OCI-LY1 (cell line): ENCODE data around the gene CTNNA3.

ENCODE experiments used
- H2AFZ ChIP-seq: fragments of 200-600 bp; sonication (generic), shearing (Covaris generic); 2 replicates; pipeline ENCODE4 v1.6.0; 2014; ENCODE audit warnings: antibody characterized with exemption, mild to moderate bottlenecking, low read length
- H3F3A ChIP-seq: fragments of 200-600 bp; sonication (generic), shearing (Covaris generic); 2 replicates; pipeline ENCODE4 v1.6.0; 2014; ENCODE audit warnings: mild to moderate bottlenecking, antibody characterized with exemption, low read length, moderate library complexity; ENCODE audit not compliant: insufficient read depth
- H3K27ac ChIP-seq: fragments of 200-600 bp; sonication (generic); 2 replicates; pipeline ENCODE4 v1.5.1; 2014; ENCODE audit warnings: low read length, mixed run types, mild to moderate bottlenecking, low read depth; ENCODE audit not compliant: poor library complexity, severe bottlenecking
- H3K27me3 ChIP-seq: fragments of 200-600 bp; sonication (generic); 2 replicates; pipeline ENCODE4 v1.6.0; 2014; ENCODE audit warnings: antibody characterized with exemption, mild to moderate bottlenecking, low read length, moderate library complexity; ENCODE audit not compliant: insufficient read depth
- H3K36me3 ChIP-seq: fragments of 200-600 bp; sonication (generic); 2 replicates; pipeline ENCODE4 v1.6.1; 2014; ENCODE audit warnings: mild to moderate bottlenecking, antibody characterized with exemption, low read length, moderate library complexity, mixed read lengths; ENCODE audit not compliant: insufficient read depth
- H3K4me1 ChIP-seq: fragments of 200-600 bp; sonication (generic); 2 replicates; pipeline ENCODE4 v1.5.1; 2014; ENCODE audit warnings: mild to moderate bottlenecking, low read length, moderate library complexity; ENCODE audit not compliant: insufficient read depth, severe bottlenecking
- H3K4me2 ChIP-seq: fragments of 200-600 bp; sonication (generic), shearing (Covaris generic); 2 replicates; pipeline ENCODE4 v1.6.1; 2014; ENCODE audit warnings: low read length
- H3K4me3 ChIP-seq: fragments of 200-600 bp; sonication (generic); 2 replicates; pipeline ENCODE4 v1.5.1; 2014; ENCODE audit warnings: low read length, low read depth, mild to moderate bottlenecking, mixed read lengths; ENCODE audit not compliant: poor library complexity, severe bottlenecking
- H3K79me2 ChIP-seq: fragments of 200-600 bp; shearing (Covaris generic); 2 replicates; pipeline ENCODE4 v1.6.1; 2016; ENCODE audit warnings: mixed run types, low read length, mixed read lengths; ENCODE audit not compliant: insufficient read depth
- H3K9ac ChIP-seq: fragments of 200-600 bp; sonication (generic), shearing (Covaris generic); 2 replicates; pipeline ENCODE4 v1.6.1; 2014; ENCODE audit warnings: mild to moderate bottlenecking, low read length, mixed read lengths
- H3K9me2 ChIP-seq: fragments of 200-600 bp; sonication (generic), shearing (Covaris generic); 2 replicates; pipeline ENCODE4 v1.6.1; 2014; ENCODE audit warnings: low read depth, mild to moderate bottlenecking, low read length, mixed read lengths
- H3K9me3 ChIP-seq: fragments of 200-600 bp; shearing (Covaris generic); 2 replicates; pipeline ENCODE4 v1.6.1; 2014; ENCODE audit warnings: low read length, mixed read lengths
- H4K20me1 ChIP-seq: fragments of 200-600 bp; sonication (generic), shearing (Covaris generic); 2 replicates; pipeline ENCODE4 v1.6.0; 2016; ENCODE audit warnings: mild to moderate bottlenecking, low read length; ENCODE audit not compliant: insufficient read depth
- CTCF ChIP-seq: fragments of 200-600 bp; sonication (generic), shearing (Covaris generic); IDR thresholded peaks from 2 replicates; pipeline ENCODE4 v1.5.1; 2017; ENCODE audit warnings: mild to moderate bottlenecking, antibody characterized with exemption, low read length, moderate library complexity, mixed read lengths
- EZH2 ChIP-seq: fragments of 200-600 bp; sonication (generic), shearing (Covaris generic); IDR thresholded peaks from 2 replicates; pipeline ENCODE4 v1.8.0; 2017; ENCODE audit warnings: borderline replicate concordance, mixed run types, mild to moderate bottlenecking, antibody characterized with exemption, low read length, moderate library complexity, mixed read lengths

Gene CTNNA3

GRCh38 chr10:67668448-67668847 lies 27.5 kb downstream of the CTNNA3 start:
- no peak overlapping the region for H3K4me3 ChIP-seq
- no peaks in the 10 kb centered on the region for H3F3A ChIP-seq
- TF ChIP-seq EZH2 (no peak), CTCF (no peak)
- H3K9ac ChIP-seq = no peak overlapping the region
- no peaks in the 10 kb centered on the region for H3K9me2 ChIP-seq
- H3K36me3 ChIP-seq = no peaks in the 10 kb centered on the region
- H2AFZ ChIP-seq = no peak overlapping the region
- no peaks in the 10 kb centered on the region for H3K4me1 ChIP-seq
- no peaks in the 10 kb centered on the region for H3K9me3 ChIP-seq
- no peaks in the 10 kb centered on the region for H4K20me1 ChIP-seq
- H3K27me3 ChIP-seq = no peaks in the 10 kb centered on the region
- H3K27ac ChIP-seq = no peak overlapping the region
- H3K4me2 ChIP-seq = no peak overlapping the region
- H3K79me2 ChIP-seq = no peaks in the 10 kb centered on the region

- TF ChIP-seq EZH2 (no peak), CTCF (no peak)
- Histone ChIP-seq H3K9me2 (no peaks in the 10 kb centered on the region), H3K4me1 (no peaks in the 10 kb centered on the region), H4K20me1 (no peaks in the 10 kb centered on the region), H3K4me2 (no peak overlapping the region), H3K36me3 (no peaks in the 10 kb centered on the region), H3K9ac (no peak overlapping the region), H3K9me3 (no peaks in the 10 kb centered on the region), H2AFZ (no peak overlapping the region), H3K79me2 (no peaks in the 10 kb centered on the region), H3K4me3 (no peak overlapping the region), H3K27ac (no peak overlapping the region), H3K27me3 (no peaks in the 10 kb centered on the region; the same call in 1 of the 2 replicates), H3F3A (no peaks in the 10 kb centered on the region)
Observed at GRCh38 chr10:67667035-67667425, 29.0 kb downstream of the CTNNA3 start.

GRCh38 chr10:67666416-67667034 lies 29.5 kb downstream of the CTNNA3 start:
- Histone ChIP-seq H2AFZ (no peak overlapping the region), H3K9me3 (no peaks in the 10 kb centered on the region), H3K4me3 (no peak overlapping the region), H3K9ac (no peak overlapping the region), H3F3A (no peaks in the 10 kb centered on the region), H3K9me2 (no peaks in the 10 kb centered on the region), H3K27ac (no peak overlapping the region), H3K4me1 (no peaks in the 10 kb centered on the region), H3K27me3 (no peaks in the 10 kb centered on the region; the same call in 1 of the 2 replicates), H3K36me3 (no peaks in the 10 kb centered on the region), H3K79me2 (no peaks in the 10 kb centered on the region), H3K4me2 (no peak overlapping the region), H4K20me1 (no peaks in the 10 kb centered on the region)
- TF ChIP-seq EZH2 = no peak
- peak; percentile 60 for TF ChIP-seq CTCF
